Activated CD4-positive, alpha-beta T cell treated with anti-CD3 and anti-CD28 coated beads, Interleukin-2, Interleukin-6, amounts not matched to agents 100 ng/mL and 50 ng/mL, durations not matched to agents 16 hours and 8 hours (primary cell): ENCODE data around the gene CYSRT1.
"Not testable (repeated sequence)": the region's sequence is repeated elsewhere in the genome, so short reads cannot be mapped to it uniquely, and the experiment has no call there.

Source experiments
- DNase-seq: peaks from one replicate; pipeline ENCODE4 v3.0.0-alpha.2; 2020

CYSRT1 gene

GRCh38 chr9:137253717-137254623 is 29.0 kb downstream of the CYSRT1 start:
- no peak for DNase-seq

DNA sequence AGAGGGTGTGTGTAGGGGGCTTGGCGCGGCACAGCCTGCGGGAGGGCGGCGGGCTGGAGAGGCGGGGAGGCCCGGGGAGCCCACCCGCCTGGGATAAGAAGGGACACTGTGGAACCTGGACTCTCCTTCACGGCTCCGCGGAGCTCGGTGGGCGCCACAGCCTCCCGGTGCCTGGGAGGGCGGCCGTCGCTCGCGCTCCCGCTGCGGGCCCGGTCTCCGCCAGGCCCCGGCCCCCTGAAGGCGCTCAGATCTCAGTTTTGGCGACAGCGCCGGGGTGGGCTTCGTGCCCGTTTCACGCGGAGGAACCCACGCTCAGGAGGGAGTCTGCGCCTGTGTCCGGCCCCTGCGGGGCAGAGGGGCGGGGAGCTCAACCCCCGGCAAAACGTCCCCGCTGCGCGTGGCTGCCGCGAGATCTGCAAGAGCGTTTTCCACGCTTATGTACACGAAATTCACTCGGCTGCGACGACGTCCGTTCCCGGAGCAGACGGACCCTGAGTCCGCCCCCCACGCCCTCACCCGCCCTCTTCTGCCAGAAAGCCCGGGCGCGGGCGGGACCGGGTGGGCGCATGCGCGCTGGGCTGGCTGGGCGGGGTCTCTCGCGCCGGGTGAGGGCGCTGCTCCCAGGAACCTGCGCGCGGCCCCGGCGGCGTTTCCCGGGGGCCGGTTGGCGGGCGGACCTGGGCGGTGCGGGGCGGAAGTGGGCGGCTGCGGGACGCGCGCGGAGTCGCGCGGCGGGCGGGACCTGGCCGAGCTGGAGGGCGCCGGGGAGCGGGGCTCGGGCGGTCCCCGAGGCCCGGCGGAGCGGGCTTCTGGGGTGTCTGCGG is 29.9 kb downstream of the CYSRT1 start, which contains the start of gene NELFB:
TSS of gene NELFB (plus strand) at position 704 of the 824 bp plus-strand sequence.
- peak; percentile 97 for DNase-seq

- peak; percentile 47 for DNase-seq
Observed at GRCh38 chr9:137255448-137256114, 30.6 kb downstream of the CYSRT1 start.

- DNase-seq = no peak
Observed at GRCh38 chr9:137256362-137256761, 31.4 kb downstream of the CYSRT1 start.

DNA sequence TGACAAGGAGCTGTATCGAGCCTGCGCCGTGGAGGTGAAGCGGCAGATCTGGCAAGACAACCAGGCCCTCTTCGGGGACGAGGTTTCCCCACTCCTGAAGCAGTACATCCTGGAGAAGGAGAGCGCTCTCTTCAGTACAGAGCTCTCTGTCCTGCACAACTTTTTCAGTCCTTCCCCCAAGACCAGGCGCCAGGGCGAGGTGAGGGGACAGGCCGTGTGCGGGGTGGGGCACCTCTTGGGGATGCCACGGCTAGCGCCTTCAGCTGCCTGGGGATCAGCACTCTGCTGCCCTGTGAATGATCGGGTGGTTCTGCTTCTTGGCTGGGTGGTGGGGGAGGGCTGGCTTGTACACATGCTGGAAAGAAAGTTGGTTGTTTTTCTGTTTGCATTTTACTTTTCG is 31.9 kb downstream of the CYSRT1 start:
- no peak for DNase-seq

DNA sequence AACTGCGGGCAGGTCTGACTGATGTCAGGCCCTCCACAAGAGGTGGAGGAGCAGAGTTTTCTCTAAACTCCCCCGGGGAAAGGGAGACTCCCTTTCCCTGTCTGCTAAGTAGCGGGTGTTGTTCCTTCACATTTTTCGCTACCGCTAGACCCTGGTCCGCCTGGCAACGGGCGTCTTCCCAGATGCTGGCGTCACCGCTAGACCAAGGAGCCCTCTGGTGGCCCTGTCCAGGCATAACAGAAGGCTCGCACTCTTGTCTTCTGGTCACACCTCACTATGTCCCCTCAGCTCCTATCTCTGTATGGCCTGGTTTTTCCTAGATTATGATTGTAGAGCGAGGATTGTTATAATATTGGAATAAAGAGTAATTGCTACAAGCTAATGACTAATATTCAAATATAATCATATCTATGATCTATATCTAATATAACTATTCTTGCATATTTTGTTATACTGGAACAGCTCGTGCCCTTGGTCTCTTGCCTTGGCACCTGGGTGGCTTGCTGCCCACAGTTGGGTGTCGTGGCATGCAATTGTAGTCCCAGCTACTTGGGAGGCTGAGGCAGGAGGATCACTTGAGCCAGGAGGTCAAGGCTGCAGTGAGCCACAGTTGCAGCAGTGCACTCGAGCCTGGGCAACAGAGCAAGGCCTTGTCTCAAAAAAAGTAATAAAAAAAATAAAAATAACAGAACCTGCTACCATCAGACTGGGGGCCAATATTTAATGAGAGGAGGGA is 37.4 kb downstream of the CYSRT1 start:
- not testable (repeated sequence) for DNase-seq

DNA sequence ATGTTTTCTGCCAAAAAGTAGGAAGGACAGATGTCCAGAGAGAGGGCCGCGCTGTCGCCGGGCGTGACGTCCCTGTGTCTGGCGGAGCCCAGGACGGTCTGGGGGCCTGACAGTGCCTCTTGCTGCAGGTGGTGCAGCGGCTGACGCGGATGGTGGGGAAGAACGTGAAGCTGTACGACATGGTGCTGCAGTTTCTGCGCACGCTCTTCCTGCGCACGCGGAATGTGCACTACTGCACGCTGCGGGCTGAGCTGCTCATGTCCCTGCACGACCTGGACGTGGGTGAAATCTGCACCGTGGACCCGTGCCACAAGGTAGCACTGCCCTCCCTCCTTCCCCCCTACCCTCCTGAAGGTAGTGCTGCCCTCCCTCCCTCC is 37.9 kb downstream of the CYSRT1 start:
- no peak for DNase-seq

GRCh38 chr9:137263506-137263905 is 38.5 kb downstream of the CYSRT1 start:
- no peak for DNase-seq

GRCh38 chr9:137264067-137264466 is 39.1 kb downstream of the CYSRT1 start:
- DNase-seq = no peak

DNA sequence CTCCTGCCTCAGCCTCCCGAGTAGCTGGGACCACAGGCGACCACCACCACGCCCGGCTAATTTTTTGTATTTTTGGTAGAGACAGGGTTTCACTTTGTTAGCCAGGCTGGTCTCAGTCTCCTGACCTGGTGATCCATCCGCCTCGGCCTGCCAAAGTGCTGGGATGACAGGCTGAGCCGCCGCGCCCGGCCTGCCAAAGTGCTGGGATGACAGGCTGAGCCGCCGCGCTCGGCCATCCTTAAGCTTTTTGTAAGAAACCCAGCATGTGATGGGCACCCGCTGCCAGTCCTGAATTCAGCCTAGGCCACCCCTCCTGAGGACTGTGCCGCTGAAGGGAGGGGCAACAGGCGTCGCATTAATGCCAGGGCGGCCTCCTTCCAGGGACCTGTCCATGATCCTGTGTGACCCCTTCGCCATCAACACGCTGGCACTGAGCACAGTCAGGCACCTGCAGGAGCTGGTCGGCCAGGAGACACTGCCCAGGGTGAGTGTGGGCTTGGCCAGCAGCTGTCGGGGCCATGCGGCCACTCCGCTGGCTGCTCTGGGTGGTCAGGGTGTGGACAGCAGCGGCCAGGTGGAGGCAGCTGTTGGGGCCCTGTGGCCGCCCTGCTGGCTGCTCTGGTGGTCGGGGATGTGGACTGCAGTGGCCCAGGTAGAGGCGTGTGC is 40.7 kb downstream of the CYSRT1 start:
- DNase-seq = no peak

DNA sequence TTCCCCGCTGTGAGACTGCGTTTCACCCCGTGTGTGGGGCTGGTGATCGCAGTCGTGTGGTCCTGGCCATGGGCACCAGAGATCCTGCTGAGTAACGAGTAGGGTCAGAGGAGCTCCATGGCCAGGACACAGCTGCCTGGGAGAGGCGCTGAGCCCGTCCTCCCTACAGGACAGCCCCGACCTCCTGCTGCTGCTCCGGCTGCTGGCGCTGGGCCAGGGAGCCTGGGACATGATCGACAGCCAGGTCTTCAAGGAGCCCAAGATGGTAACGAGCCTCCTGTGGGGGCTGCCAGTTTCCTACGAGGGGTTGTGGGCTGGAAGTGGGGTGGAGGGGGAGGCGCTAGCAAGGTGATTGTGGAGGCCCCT is 41.2 kb downstream of the CYSRT1 start:
- DNase-seq = no peak

GRCh38 chr9:137266585-137267453 is 41.8 kb downstream of the CYSRT1 start:
- DNase-seq = no peak

- no peak for DNase-seq
Observed at GRCh38 chr9:137267933-137268355, 43.0 kb downstream of the CYSRT1 start.

DNA sequence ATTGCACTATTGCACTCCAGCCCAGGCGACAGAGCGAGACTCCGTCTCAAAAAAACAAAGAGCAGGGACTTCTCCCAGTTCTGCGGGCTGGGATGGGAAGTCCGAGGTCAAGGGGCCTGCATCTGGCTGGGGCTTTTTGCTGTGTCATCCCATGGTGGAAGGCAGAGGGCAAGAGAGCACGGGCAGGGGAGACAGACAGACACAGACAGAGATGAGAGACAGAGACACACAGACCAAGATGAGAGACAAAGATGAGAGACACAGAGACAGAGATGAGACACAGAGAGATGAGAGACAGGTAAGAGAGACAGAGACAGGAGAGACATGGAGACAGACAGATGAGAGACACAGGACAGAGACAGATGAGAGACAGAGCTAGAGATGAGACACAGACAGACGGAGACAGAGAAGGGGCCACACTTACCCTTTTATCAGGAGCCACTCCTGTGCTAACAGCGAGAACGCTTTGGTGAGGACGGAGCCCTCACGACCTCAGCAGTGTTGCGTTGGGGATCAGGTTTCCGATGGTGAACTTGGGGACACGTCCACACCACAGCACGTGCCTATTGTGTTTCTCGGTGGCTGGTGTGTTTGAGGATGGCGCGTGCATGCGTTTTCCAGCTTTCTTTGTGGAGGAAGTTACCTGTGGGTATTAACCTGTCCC is 43.7 kb downstream of the CYSRT1 start:
- DNase-seq = no peak

DNA sequence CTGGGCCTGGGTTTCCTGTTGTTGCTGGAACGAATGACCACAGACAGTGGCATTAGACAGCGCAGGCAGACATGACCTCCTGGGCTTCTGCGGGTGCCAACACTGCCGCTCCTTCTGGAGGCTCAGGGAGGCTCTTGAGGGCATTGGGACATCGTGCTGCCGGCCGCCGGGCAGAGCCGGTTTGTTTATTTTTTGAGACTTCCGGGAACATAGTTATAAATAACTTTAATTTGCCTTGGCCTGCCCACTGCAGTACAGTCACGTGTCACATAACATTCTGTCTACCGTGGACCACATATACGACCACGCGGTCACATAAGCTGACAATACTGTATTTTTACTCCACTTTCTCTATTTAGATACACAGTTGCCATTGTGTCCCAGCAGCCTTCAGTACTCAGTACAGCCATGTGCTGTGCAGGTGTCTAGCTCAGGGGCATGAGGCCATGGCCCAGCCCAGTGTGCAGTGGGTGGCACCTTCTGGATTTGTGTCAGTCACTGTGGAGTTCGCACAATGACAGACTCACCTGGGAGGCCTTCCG is 44.3 kb downstream of the CYSRT1 start:
- no peak for DNase-seq

- peak; percentile 36 for DNase-seq
Observed at GRCh38 chr9:137270929-137271695, 46.1 kb downstream of the CYSRT1 start.

DNA sequence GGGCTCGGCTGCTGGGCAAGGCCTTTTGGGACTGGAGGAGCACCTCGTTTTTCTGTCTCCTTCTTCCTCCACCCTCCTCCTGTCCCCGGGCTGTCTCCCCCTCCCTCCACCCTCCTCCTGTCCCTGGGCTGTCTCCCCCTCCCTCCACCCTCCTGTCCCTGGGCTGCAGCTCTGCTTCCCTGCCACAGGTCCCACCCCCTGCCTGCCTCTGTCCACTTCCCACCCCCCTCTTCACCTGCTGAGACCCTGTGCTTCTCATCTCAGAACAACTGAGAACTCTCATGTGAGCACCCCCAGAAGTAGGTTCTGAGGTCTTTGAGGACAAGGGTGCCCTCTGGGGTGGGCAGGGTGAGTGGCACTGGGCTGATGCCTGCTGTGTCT is 46.7 kb downstream of the CYSRT1 start:
- DNase-seq = no peak

DNA sequence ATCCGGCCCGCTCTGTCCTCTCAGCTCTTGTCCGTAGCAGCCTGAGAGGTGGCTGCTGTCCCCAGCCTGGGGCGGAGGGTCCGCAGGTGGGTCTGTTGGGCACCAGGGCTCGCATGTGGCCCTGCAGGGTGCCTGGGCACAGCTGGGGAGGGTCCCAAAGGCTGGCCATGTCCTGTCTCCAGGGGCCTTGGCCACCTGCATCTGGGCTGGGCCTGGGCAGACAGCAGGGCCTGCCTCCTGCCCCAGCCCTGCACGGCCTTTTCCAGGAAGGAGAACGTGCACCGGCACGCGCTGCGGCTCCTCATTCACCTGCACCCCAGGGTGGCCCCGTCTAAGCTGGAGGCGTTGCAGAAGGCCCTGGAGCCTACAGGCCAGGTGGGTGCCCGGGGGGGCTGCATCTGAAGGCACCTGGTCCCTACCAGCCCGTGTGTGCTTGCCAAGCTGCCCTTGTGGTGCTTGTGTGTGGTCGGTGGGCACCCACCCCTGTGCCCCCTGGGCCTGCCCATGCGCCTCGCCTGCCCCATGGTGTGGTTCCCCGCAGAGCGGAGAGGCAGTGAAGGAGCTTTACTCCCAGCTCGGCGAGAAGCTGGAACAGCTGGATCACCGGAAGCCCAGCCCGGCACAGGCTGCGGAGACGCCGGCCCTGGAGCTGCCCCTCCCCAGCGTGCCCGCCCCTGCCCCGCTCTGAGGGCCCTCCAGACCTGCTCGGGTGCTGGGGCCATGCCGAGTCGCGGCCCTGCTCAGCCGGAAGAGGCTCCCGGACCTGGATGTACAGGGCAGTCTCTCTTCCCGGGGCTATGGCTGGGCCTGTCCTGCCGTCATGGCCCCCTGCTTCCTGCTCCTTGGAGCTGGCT is 47.5 kb downstream of the CYSRT1 start:
- DNase-seq = no peak
